DMS53 (cell line): ENCODE measurements around the gene PAPPA.
A peak's percentile ranks its signal among the peaks of the same experiment; 100 is the strongest.

Experiments
- DNase-seq: peaks from one replicate; lab custom pipeline; 2025; lab: John Stamatoyannopoulos, UW

The PAPPA gene

GRCh38 chr9:116153765-116154333 lies at the start of gene PAPPA:
PAPPA (plus strand) TSS chr9:116153791; CDS start chr9:116154173, 382 bp downstream.
- peak; percentile 49 for DNase-seq

GRCh38 chr9:116103976-116104820 lies 49.4 kb upstream of the PAPPA start:
- DNase-seq = no peak

- DNase-seq = peak; percentile 34
These were observed 41.4 kb upstream of the PAPPA start for GRCh38 chr9:116112236-116112635.

- no peak for DNase-seq
These were observed 37.7 kb upstream of the PAPPA start for GRCh38 chr9:116115761-116116353.

GRCh38 chr9:116116393-116116792 lies 37.2 kb upstream of the PAPPA start:
- DNase-seq = no peak

GRCh38 chr9:116123171-116123570 lies 30.4 kb upstream of the PAPPA start:
- DNase-seq = no peak

GRCh38 chr9:116124472-116125040 lies 29.0 kb upstream of the PAPPA start:
- DNase-seq = no peak

- no peak for DNase-seq
These were observed 20.4 kb upstream of the PAPPA start for GRCh38 chr9:116133163-116133562.

GRCh38 chr9:116134975-116135374 lies 18.6 kb upstream of the PAPPA start:
- DNase-seq = no peak

GRCh38 chr9:116137010-116137409 lies 16.6 kb upstream of the PAPPA start:
- no peak for DNase-seq

GRCh38 chr9:116137581-116137980 lies 16.0 kb upstream of the PAPPA start:
- no peak for DNase-seq

GRCh38 chr9:116141864-116142561 lies 11.6 kb upstream of the PAPPA start:
- DNase-seq = no peak

- no peak for DNase-seq
These were observed 10.7 kb upstream of the PAPPA start for GRCh38 chr9:116142706-116143492.

- DNase-seq = peak; percentile 24
These were observed 9.6 kb upstream of the PAPPA start for GRCh38 chr9:116144038-116144437.

GRCh38 chr9:116144555-116144954 lies 9.0 kb upstream of the PAPPA start:
- DNase-seq = no peak

- DNase-seq = no peak
These were observed 8.6 kb upstream of the PAPPA start for GRCh38 chr9:116145036-116145435.

- no peak for DNase-seq
These were observed 5.8 kb upstream of the PAPPA start for GRCh38 chr9:116147821-116148220.

- peak; percentile 54 for DNase-seq
These were observed 3.7 kb upstream of the PAPPA start for GRCh38 chr9:116149844-116150243.

GRCh38 chr9:116151199-116151598 lies 2.4 kb upstream of the PAPPA start:
- no peak for DNase-seq

GRCh38 chr9:116151966-116152381 lies 1.6 kb upstream of the PAPPA start:
- no peak for DNase-seq

- DNase-seq = peak; percentile 57
These were observed 1.2 kb upstream of the PAPPA start for GRCh38 chr9:116152390-116152789.
